ENCODE results near the gene EYS.

The EYS gene

DNA sequence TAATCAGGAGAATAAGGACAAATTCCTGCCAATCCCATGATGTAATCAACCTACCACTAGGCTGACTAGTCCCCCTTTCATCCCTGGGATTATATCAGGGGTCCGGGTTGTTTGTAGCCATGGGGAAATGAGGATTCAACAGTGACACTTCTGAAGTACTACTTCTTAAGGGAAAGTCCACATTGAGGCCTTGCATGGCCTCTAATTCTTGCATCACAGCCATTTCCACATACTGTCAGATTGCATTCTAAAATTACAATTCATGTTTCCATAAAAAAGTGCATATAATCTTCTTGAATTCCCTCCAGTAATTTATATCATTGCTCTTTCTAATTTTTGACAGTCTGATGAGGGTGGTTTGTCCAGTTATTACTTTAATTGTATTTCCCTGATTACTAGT, 1887.2 kb downstream of the EYS start:
- in situ Hi-C loops (cut with MboI; ENCODE audit: low pct_unique_long_range_greater_than_20kb, low sequenced_read_pairs, unreplicated experiment): no loop called here

DNA sequence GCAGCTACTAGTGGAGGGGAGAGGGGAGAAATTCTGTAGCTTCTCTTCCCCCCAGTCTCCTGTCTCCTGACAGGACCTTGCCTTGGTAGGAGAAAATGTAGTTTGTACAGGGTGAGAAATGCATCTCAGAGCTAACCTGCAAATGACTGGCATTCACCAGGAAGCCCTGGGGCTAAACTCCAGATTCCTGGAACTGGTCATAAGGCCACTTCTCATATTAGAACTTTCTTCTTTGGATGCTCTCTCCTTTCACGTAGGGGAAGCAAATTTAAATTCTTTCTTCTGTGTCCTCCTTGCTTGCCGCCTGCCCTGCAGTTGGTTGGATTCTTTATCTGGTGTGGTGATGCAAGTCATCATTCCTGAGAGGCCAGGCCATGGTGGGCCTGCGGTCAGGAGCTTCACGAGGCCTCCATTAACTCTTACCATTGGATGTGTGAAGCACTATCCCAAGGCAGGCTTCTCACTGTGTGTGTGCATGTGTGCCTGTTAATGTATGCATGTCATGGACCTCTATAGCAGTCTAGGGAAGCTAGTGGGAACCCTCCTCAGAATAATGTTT, 1889.5 kb downstream of the EYS start:
- in situ Hi-C loops (cut with MboI; ENCODE audit: low pct_unique_long_range_greater_than_20kb, low sequenced_read_pairs, unreplicated experiment): no loop called here
- TF ChIP-seq, protein P1, sequence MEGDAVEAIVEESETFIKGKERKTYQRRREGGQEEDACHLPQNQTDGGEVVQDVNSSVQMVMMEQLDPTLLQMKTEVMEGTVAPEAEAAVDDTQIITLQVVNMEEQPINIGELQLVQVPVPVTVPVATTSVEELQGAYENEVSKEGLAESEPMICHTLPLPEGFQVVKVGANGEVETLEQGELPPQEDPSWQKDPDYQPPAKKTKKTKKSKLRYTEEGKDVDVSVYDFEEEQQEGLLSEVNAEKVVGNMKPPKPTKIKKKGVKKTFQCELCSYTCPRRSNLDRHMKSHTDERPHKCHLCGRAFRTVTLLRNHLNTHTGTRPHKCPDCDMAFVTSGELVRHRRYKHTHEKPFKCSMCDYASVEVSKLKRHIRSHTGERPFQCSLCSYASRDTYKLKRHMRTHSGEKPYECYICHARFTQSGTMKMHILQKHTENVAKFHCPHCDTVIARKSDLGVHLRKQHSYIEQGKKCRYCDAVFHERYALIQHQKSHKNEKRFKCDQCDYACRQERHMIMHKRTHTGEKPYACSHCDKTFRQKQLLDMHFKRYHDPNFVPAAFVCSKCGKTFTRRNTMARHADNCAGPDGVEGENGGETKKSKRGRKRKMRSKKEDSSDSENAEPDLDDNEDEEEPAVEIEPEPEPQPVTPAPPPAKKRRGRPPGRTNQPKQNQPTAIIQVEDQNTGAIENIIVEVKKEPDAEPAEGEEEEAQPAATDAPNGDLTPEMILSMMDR (IDR thresholded peaks at IDR 0.05; ENCODE audit: extremely low read depth, insufficient read depth, missing control alignments): no peak
- DNase-seq (ENCODE audit: low spot score): no peak

More for the DNA sequence above, 1887.2 kb downstream of the EYS start:
- TF ChIP-seq, protein P1 (IDR thresholded peaks at IDR 0.05; ENCODE audit: extremely low read depth, insufficient read depth, missing control alignments): no peak
- no peak for DNase-seq (ENCODE audit: low spot score)

DNA sequence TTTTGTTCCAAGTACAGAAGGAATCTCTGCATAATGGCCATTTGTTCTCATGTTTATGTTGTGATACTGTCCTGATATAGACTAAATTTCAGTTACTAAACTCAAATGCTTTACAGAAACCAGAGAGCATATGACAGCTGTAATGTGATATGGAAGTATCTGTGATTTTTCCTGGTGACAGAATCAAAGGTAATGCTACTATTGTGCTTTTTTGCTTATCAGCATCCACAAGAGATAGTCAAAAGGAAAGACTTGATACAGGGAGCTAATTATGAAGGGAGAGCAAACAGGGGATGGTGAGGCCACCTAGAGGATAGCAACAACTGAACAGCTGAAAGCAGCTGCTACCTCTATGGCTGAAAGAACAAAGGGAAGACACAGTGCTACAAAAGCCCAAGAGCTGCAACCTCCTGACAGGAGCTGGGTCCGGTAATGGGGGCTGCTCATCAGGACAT, 1890.0 kb downstream of the EYS start:
- no peak for DNase-seq (ENCODE audit: low spot score)
- in situ Hi-C loops (cut with MboI; ENCODE audit: low pct_unique_long_range_greater_than_20kb, low sequenced_read_pairs, unreplicated experiment): no loop called here
- TF ChIP-seq, protein P1 (IDR thresholded peaks at IDR 0.05; ENCODE audit: extremely low read depth, insufficient read depth, missing control alignments): peak; percentile 30

DNA sequence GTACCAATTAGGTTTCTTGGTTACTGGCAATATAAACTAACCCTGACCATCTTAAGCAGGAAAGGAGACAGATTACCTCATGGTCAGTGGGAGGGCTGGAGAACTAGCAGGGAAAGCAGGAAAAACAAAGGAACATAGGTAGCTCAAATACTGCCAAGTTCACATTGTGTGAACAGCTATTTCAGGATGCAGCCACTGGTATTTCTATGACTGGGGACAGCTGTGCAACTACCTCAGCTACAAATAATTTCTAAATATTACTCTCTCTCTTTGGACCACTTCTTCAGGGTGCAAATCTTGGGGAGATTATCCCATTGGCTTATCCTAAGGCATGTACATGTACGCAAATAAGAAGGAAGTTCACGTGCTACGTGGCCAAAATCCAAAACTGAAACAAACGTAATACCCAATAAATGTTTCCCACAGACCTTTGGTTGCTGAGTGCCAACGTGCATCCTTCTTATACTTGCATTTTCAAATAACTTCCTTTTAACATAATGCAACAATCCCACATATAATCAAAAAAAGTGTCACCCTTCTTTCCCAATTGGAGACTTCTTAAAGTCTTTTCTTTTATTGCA, 1890.5 kb downstream of the EYS start:
- in situ Hi-C loops (cut with MboI; ENCODE audit: low pct_unique_long_range_greater_than_20kb, low sequenced_read_pairs, unreplicated experiment): no loop called here
- no peak for DNase-seq (ENCODE audit: low spot score)

DNA sequence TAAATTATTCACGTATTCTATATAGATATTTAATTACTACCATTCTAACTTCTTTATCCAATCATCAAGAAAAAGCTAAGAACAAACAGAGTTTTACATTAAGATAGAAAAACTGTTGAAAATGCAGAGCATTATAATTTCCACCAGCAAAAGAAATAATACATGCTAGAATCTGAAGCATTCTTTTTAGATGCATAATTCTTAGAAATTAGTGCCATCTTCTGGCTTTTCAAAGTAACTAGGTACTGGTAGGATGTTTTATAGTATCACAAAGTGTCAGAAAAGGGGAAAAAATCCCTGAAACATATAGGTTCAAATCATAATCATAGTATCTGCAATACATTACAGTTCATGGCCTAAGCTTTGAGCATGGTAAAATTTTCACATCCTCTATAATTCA, 1892.6 kb downstream of the EYS start:
- in situ Hi-C loops (cut with MboI; ENCODE audit: low pct_unique_long_range_greater_than_20kb, low sequenced_read_pairs, unreplicated experiment): no loop called here
- TF ChIP-seq, protein P1 (IDR thresholded peaks at IDR 0.05; ENCODE audit: extremely low read depth, insufficient read depth, missing control alignments): no peak
- DNase-seq (ENCODE audit: low spot score): no peak

More for the DNA sequence above, 1890.5 kb downstream of the EYS start:
- TF ChIP-seq, protein P1 (IDR thresholded peaks at IDR 0.05; ENCODE audit: extremely low read depth, insufficient read depth, missing control alignments): no peak

DNA sequence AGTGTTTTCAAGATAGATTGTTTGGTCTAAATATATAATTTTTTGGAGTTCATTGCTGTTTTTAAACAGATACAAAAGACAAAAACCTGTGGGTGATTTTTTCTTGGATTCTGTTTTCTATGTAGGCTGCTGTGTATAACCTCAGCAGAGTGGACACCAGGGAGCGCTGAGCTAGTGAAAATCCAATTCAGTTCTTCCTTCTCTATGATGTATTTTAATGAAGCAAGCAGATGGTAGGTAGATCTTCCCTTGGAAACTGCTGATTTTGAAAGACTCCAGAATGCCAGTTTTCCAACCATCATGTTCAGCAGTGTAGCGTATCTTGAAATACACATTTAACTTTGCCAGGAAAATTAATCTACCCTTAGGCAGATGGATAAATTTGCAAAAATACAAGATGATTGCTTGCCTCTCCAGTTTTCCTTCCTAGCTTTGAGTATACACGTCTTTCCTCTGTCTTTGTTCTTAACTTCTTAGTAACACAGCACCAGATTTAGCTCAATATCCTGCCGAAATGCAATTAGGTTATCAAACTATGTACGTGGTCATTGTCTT, 1893.4 kb downstream of the EYS start:
- TF ChIP-seq, protein P1 (IDR thresholded peaks at IDR 0.05; ENCODE audit: extremely low read depth, insufficient read depth, missing control alignments): no peak
- in situ Hi-C loops (cut with MboI; ENCODE audit: low pct_unique_long_range_greater_than_20kb, low sequenced_read_pairs, unreplicated experiment): no loop called here
- no peak for DNase-seq (ENCODE audit: low spot score)
